Activated T-helper 1 cell treated with anti-CD3 and anti-CD28 coated beads, Interleukin-12 subunit alpha, Interleukin-12 subunit beta, Interleukin-2, Interleukin-4 antibody, amounts not matched to agents 30 ng/mL and 10 ng/mL and 1 ng/mL, durations not matched to agents 14 hours and 24 hours and 36 hours (primary cell): ENCODE data around the gene ARHGAP18. TPM values are rescaled to one million over a fixed set of nuclear protein-coding genes. Genes with fewer than 3 reads are reported as not detected.

Experiments used
- total RNA-seq: library from RNA; stranded (reverse); gene quantifications from 2 replicates; pipeline ENCODE4 v1.2.3, GENCODE V29; 2022

The ARHGAP18 gene
- total RNA-seq, 1 donor from 2014 or later: 5.0 TPM

Other genes starting within 250 kb of the ARHGAP18 start
- gene TMEM244, start 151.1 kb upstream of the ARHGAP18 start, total RNA-seq: not detected in 2 replicates